Measurements from ENCODE around the gene AMTN.

Gene AMTN

GRCh38 chr4:70559924-70560323, 41.6 kb downstream of the AMTN start:
- peak; percentile 37 for DNase-seq (ENCODE audit: low read depth)

- no peak for DNase-seq (ENCODE audit: low read depth)
These were observed 45.7 kb downstream of the AMTN start for GRCh38 chr4:70564033-70564432.

- no peak for DNase-seq (ENCODE audit: low read depth)
These were observed 52.4 kb downstream of the AMTN start for GRCh38 chr4:70570796-70571195.

DNA sequence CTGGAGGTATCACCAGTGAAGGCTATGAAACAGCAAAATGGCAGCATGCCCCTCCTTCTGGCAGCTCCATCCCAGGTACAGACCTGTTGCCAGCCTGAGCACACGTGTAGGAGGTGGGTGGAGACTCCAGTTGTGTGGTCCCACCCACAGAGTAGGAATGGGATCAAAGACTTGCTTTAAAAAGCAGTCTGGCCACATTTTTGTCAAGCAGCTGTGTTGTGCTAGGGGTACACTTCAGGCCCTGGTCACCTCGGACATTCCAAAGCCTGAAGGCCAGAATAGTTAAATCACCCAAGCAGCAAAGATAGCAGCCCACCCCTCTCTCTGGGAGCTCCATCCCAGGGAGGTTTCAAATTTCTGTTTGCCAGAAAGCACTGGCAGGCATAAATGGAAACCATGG, 53.4 kb downstream of the AMTN start:
- DNase-seq (ENCODE audit: low read depth) = no peak

- no peak for DNase-seq (ENCODE audit: low read depth)
These were observed 57.6 kb downstream of the AMTN start for GRCh38 chr4:70575964-70576363.

GRCh38 chr4:70577220-70577927, 59.0 kb downstream of the AMTN start:
- DNase-seq (ENCODE audit: low read depth) = no peak

- no peak for DNase-seq (ENCODE audit: low read depth)
These were observed 63.6 kb downstream of the AMTN start for GRCh38 chr4:70581980-70582379.

Measured in amniotic epithelial cell (primary cell).